A673 (cell line): ENCODE measurements around the gene SMIM36. TPM values are rescaled to one million over a fixed set of nuclear protein-coding genes. Genes with fewer than 3 reads are reported as not detected.
"Not testable (repeated sequence)": the region's sequence is repeated elsewhere in the genome, so short reads cannot be mapped to it uniquely, and the experiment has no call there.

Source experiments
- BruUV-seq: library from RNA; stranded (reverse); fragments of 400-500 nt; replicated peaks from 2 replicates; lab custom pipeline; 2021; lab: Mats Ljungman, UMichigan
- CTCF ChIA-PET: fragments of 300-600 bp; sonication (Branson Sonifier 250); formaldehyde crosslinking; loops from one replicate; lab custom pipeline; 2022; ENCODE audit warnings: antibody characterized with exemption; lab: Charles Lee
- POLR2A ChIA-PET: fragments of 300-600 bp; sonication (Branson Sonifier 250); formaldehyde crosslinking; loops from one replicate; lab custom pipeline; 2022; ENCODE audit warnings: antibody characterized with exemption; ENCODE audit not compliant: low non-redundant PET; lab: Charles Lee
- DNase-seq: peaks from one replicate; pipeline ENCODE4 v3.0.0-alpha.2; 2015; ENCODE audit warnings: low spot score
- H3K27ac ChIP-seq: fragments of 200-600 bp; sonication (generic); 2 replicates; pipeline ENCODE4 v1.5.1; 2016; ENCODE audit warnings: mixed run types, low read depth, mild to moderate bottlenecking, mixed read lengths, antibody characterized with exemption, low read length; ENCODE audit not compliant: poor library complexity, severe bottlenecking
- H3K27me3 ChIP-seq: fragments of 200-600 bp; sonication (generic); replicated peaks from 2 replicates; pipeline ENCODE4 v1.6.1; 2017; ENCODE audit warnings: mixed run types, low read depth, mild to moderate bottlenecking, mixed read lengths, antibody characterized with exemption, low read length; ENCODE audit not compliant: insufficient read depth, poor library complexity
- H3K36me3 ChIP-seq: fragments of 200-600 bp; sonication (generic); 2 replicates; pipeline ENCODE4 v1.6.1; 2016; ENCODE audit warnings: mixed run types, mild to moderate bottlenecking, mixed read lengths, antibody characterized with exemption, low read length; ENCODE audit not compliant: insufficient read depth, poor library complexity, severe bottlenecking
- H3K4me1 ChIP-seq: fragments of 200-600 bp; sonication (generic); 2 replicates; pipeline ENCODE4 v1.6.1; 2017; ENCODE audit warnings: mixed run types, mild to moderate bottlenecking, mixed read lengths, antibody characterized with exemption, low read length; ENCODE audit not compliant: insufficient read depth, poor library complexity, severe bottlenecking
- H3K4me3 ChIP-seq: fragments of 200-600 bp; sonication (generic); 2 replicates; pipeline ENCODE4 v1.5.1; 2016; ENCODE audit warnings: low read depth, mixed run types, mild to moderate bottlenecking, mixed read lengths, low read length; ENCODE audit not compliant: poor library complexity, severe bottlenecking
- H3K9me3 ChIP-seq: fragments of 200-600 bp; sonication (generic); 2 replicates; pipeline ENCODE4 v1.6.1; 2016; ENCODE audit warnings: mixed run types, low read depth, mild to moderate bottlenecking, mixed read lengths, antibody characterized with exemption, low read length; ENCODE audit not compliant: poor library complexity, severe bottlenecking
- EZH2 ChIP-seq: fragments of 200-600 bp; sonication (generic); IDR thresholded peaks from 2 replicates; pipeline ENCODE4 v1.6.1; 2017; ENCODE audit warnings: borderline replicate concordance, low read depth, mild to moderate bottlenecking, mixed read lengths, antibody characterized with exemption, low read length; ENCODE audit not compliant: poor library complexity, severe bottlenecking
- intact Hi-C: fragments of 100-400 bp; cut with micrococcal nuclease; formaldehyde crosslinking; loops from one replicate; pipeline ENCODE4 v1.10.0; 2022; ENCODE audit not compliant: unreplicated experiment
- total RNA-seq: library from RNA; stranded (reverse); gene quantifications from 2 replicates; pipeline ENCODE4 v1.2.3, GENCODE V29; 2021
- TF ChIP-seq, protein P1 (sequence below): fragments of 300-800, 200-600 bp; sonication (generic); conservative IDR thresholded peaks from 2 replicates; pipeline ENCODE4 v1.5.1; 2017; ENCODE audit warnings: low read depth, mild to moderate bottlenecking, antibody characterized with exemption, low read length, moderate library complexity, mixed read lengths

The SMIM36 gene
- total RNA-seq, 1 experiment from 2014 or later: not detected

DNA sequence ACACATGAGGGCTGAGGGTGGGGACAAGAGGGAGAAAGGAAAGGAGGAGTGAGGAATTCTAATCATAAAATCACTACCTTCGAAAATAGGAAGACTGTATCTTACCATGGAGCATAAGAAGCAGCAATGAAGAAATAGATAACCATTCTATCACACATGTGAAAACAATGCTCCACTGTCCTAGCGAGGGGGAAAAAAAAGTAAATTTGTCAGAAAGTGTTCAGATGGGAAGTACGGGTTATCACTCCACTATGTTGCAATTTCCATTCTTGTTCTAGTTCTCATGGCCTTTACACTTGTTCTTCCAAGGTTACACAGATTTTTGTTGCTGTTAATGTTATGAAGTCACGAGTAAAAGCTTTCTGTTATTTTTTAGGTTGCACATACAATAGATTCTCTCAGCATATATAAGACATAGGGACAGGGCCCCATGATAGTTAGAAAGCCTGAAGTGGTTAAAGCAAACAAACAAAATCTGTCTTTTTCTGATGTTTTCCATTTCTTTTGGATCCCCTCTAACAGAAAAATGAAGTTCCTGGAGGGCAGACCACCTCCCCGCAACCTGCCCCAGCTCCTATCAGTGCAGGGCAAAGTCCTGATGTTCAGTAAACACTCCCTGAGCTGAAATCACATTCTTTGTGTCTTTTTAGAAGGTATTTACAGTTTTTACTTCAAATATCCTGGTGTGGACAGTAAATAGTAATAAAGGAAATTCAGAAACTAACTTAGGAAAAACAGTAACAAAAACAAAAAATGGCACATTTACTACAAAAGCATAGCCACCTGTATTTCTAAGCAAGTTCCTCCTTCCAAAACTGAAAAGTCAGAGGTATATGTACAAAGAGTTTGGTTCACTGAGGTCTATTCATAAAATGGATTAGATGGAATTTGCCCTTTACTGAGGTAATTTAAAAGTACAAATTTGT is 103.3 kb downstream of the SMIM36 start:
- POLR2A ChIA-PET: no interaction called here
- intact Hi-C loops: no loop called here

GRCh38 chr17:55405600-55405999 is 105.7 kb downstream of the SMIM36 start:
- ChIA-PET CTCF (no interaction called here), POLR2A (interaction anchor here (0.6 kb wide), 1 partner anchor 18 kb away, joined by 3 read pairs; no protein-coding TSS in a partner anchor)
- no peak for DNase-seq
- H3K4me3 ChIP-seq: no peak overlapping the region
- H3K9me3 ChIP-seq: no peaks in the 10 kb centered on the region
- peaks cover 52% of the 10 kb centered on the region for H3K36me3 ChIP-seq
- no peak for TF ChIP-seq EZH2
- TF ChIP-seq, protein P1, sequence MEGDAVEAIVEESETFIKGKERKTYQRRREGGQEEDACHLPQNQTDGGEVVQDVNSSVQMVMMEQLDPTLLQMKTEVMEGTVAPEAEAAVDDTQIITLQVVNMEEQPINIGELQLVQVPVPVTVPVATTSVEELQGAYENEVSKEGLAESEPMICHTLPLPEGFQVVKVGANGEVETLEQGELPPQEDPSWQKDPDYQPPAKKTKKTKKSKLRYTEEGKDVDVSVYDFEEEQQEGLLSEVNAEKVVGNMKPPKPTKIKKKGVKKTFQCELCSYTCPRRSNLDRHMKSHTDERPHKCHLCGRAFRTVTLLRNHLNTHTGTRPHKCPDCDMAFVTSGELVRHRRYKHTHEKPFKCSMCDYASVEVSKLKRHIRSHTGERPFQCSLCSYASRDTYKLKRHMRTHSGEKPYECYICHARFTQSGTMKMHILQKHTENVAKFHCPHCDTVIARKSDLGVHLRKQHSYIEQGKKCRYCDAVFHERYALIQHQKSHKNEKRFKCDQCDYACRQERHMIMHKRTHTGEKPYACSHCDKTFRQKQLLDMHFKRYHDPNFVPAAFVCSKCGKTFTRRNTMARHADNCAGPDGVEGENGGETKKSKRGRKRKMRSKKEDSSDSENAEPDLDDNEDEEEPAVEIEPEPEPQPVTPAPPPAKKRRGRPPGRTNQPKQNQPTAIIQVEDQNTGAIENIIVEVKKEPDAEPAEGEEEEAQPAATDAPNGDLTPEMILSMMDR: no peak
- no peaks in the 10 kb centered on the region for H3K27me3 ChIP-seq
- BruUV-seq: no TSS peak
- no peaks in the 10 kb centered on the region for H3K4me1 ChIP-seq
- intact Hi-C loops: no loop called here
- no peak overlapping the region for H3K27ac ChIP-seq

More for the DNA sequence above, 103.3 kb downstream of the SMIM36 start:
- TF ChIP-seq EZH2: no peak
- TF ChIP-seq, protein P1: no peak
- Histone ChIP-seq H3K36me3 (peaks cover 61% of the 10 kb centered on the region), H3K27ac (no peak overlapping the region), H3K9me3 (no peaks in the 10 kb centered on the region), H3K4me1 (no peaks in the 10 kb centered on the region), H3K27me3 (no peaks in the 10 kb centered on the region), H3K4me3 (no peak overlapping the region)
- no TSS peak for BruUV-seq
- CTCF ChIA-PET: no interaction called here
- no peak for DNase-seq

DNA sequence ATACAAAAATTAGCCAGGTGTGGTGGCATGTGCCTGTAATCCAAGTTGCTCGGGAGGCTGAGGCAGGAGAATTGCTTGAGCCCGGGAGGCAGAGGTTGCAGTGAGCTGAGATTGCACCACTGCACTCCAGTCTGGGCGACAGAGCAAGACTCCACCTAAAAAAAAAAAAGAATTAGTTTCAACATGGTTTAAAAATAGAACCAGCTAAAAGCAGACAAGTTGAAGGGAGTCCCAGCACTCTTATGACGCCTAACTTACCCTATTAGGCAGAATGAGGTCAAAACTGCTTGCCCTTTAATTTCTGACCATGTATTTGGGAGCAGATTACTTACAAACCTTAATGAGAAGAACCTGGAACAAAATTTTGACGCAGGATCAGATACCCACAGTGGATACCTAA is 107.1 kb downstream of the SMIM36 start:
- H3K4me1 ChIP-seq, H3K27me3 ChIP-seq, H3K9me3 ChIP-seq, BruUV-seq, CTCF ChIA-PET, DNase-seq, H3K4me3 ChIP-seq, intact Hi-C loops, H3K27ac ChIP-seq, POLR2A ChIA-PET: not testable (repeated sequence)
- peaks cover 39% of the 10 kb centered on the region for H3K36me3 ChIP-seq

GRCh38 chr17:55402374-55402773 is 108.9 kb downstream of the SMIM36 start:
- no TSS peak for BruUV-seq
- no peak for DNase-seq
- no peaks in the 10 kb centered on the region for H3K27me3 ChIP-seq
- no peaks in the 10 kb centered on the region for H3K4me1 ChIP-seq
- ChIA-PET POLR2A (no interaction called here), CTCF (no interaction called here)
- intact Hi-C loops: no loop called here
- H3K27ac ChIP-seq: no peak overlapping the region
- H3K36me3 ChIP-seq: peaks cover 26% of the 10 kb centered on the region
- no peak overlapping the region for H3K4me3 ChIP-seq
- no peaks in the 10 kb centered on the region for H3K9me3 ChIP-seq
- TF ChIP-seq, protein P1: no peak
- no peak for TF ChIP-seq EZH2
